ENCODE results near the gene SAAL1. TPM values are rescaled to one million over a fixed set of nuclear protein-coding genes. Genes with fewer than 3 reads are reported as not detected.

SAAL1 gene
- 14.6 TPM for total RNA-seq

DNA sequence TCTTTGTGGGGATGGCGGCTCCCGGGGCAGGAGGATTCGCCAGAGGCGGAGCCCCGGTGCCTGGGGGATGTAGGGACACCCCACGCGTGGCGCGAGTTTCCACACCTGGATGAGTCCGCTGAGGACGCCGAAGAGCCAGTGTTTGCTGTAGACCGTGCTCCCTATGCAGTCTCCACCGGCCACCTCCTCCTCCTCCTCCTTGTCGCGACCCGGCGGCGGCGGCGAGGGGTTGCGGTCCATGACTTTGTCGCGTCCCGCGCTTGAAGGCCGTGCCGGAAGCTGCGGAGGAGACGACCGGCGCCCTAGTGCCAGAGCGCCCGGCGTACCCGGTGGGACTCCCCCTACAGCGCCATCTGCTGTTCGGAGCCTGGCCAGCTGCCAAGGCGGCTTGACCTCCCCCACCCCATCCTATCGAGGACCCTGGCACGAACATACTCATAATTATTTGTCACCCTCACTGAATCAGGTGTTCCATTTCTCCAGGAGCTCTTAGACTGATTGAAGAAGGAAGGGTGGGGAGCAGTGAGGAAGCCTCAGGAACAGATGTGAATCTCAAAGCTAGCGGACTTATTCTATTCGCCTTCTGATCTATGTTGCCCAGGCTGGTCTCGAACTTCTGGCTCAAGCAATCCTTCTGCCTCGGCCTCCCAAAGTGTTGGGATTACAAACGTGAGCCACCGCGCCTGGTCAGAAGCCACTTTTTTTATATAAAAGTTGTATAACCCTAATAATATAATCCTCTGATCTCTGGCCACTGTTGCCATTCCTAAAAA is at the start of gene SAAL1:
Gene SAAL1 (minus strand): TSS at position 281 of the 773 bp plus-strand sequence. CDS start 41 bp downstream, at position 240.

DNA sequence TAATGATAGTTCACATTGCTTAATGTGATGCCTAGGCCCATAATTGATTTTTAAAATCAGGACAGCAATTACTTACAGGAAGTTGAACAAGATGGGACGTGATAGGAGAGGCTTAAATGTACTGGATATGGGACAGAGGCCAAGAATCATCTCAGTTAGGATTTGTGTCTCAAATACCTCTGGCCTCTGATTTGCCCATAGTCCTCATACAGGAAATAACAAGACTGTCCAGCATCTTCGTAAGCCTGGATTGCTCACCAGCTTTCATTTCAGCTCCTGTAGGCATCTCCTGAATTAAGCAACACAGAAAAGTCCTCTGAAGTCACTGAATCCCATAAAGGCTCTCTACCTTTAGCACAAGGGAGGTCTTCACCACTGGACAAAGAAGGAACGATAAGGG is 26.5 kb upstream of the SAAL1 start, which contains the start of gene MRGPRX3:
Gene MRGPRX3 (plus strand): TSS at position 231 of the 400 bp plus-strand sequence. CDS start 4,632 bp downstream, outside the sequence.

DNA sequence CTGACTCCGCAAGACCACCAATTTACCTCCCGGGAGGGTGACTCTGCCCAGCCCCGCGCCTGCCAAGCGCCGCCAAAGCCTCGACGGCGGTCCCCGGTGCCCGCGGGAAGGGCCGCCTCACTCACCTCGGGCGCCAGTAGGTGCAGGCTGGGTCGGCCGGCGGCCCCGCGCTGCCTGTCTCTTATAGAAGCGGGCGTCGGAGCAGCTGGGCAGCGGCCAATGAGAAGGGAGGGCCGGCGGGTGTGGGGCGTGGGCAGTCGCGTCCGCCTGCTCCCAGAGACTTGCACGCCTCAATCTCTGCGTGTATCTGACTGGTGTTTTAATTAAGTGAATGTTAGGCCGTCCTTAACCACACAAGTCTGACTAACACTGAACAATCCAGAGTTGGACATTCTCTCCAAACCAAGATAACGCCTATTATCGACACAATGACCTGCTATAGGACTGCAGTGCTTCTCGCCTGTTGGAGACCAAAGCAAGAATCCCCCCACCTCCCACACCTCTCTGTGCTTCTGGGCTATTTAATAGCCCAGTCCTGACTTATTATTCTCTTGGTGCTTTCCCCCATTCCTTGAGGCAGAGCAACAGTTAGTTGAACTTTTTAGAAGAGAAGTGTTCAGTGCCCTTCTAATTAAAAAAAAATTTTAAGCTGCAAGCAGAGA is 59.6 kb downstream of the SAAL1 start, which contains the start of gene TPH1:
Gene TPH1 (minus strand): TSS at position 154 of the 662 bp plus-strand sequence. CDS start 5,507 bp downstream, outside the sequence.

Small RNAs within 50 kb of the gene (small RNA-seq; reads per million reads assigned to genes)
- not detected for gene HIGD1AP5 (ENCODE audit: low replicate concordance)

Other genes starting within 250 kb of the SAAL1 start
- 14.2 TPM for gene SERGEF, start 93.0 kb downstream of the SAAL1 start, total RNA-seq
- 0.47 TPM for gene TPH1, start 59.8 kb downstream of the SAAL1 start, total RNA-seq
- gene MRGPRX3, start 26.5 kb upstream of the SAAL1 start, total RNA-seq, result not detected
- gene MRGPRX4, start 66.8 kb upstream of the SAAL1 start, total RNA-seq, result not detected
- not detected for gene SAA4, start 130.7 kb upstream of the SAAL1 start, total RNA-seq
- gene SAA2, start 142.6 kb upstream of the SAAL1 start, total RNA-seq, result not detected
- gene SAA1, start 160.2 kb upstream of the SAAL1 start, total RNA-seq, result not detected
- 25.2 TPM for gene HPS5, start 216.1 kb upstream of the SAAL1 start, total RNA-seq
- gene GTF2H1, start 216.5 kb upstream of the SAAL1 start, total RNA-seq, result 50.1 TPM

Data from metanephros (tissue), 2 donors.